A673 (cell line): ENCODE measurements around the gene CCDC183. TPM values are rescaled to one million over a fixed set of nuclear protein-coding genes. Genes with fewer than 3 reads are reported as not detected.
"Not testable (repeated sequence)": the region's sequence is repeated elsewhere in the genome, so short reads cannot be mapped to it uniquely, and the experiment has no call there.

Experiments used
- BruUV-seq: library from RNA; stranded (reverse); fragments of 400-500 nt; replicated peaks from 2 replicates; lab custom pipeline; 2021; lab: Mats Ljungman, UMichigan
- CTCF ChIA-PET: fragments of 300-600 bp; sonication (Branson Sonifier 250); formaldehyde crosslinking; loops from one replicate; lab custom pipeline; 2022; ENCODE audit warnings: antibody characterized with exemption; lab: Charles Lee
- POLR2A ChIA-PET: fragments of 300-600 bp; sonication (Branson Sonifier 250); formaldehyde crosslinking; loops from one replicate; lab custom pipeline; 2022; ENCODE audit warnings: antibody characterized with exemption; ENCODE audit not compliant: low non-redundant PET; lab: Charles Lee
- DNase-seq: peaks from one replicate; pipeline ENCODE4 v3.0.0-alpha.2; 2015; ENCODE audit warnings: low spot score
- H3K27ac ChIP-seq: fragments of 200-600 bp; sonication (generic); 2 replicates; pipeline ENCODE4 v1.5.1; 2016; ENCODE audit warnings: mixed run types, low read depth, mild to moderate bottlenecking, mixed read lengths, antibody characterized with exemption, low read length; ENCODE audit not compliant: poor library complexity, severe bottlenecking
- H3K27me3 ChIP-seq: fragments of 200-600 bp; sonication (generic); replicated peaks from 2 replicates; pipeline ENCODE4 v1.6.1; 2017; ENCODE audit warnings: mixed run types, low read depth, mild to moderate bottlenecking, mixed read lengths, antibody characterized with exemption, low read length; ENCODE audit not compliant: insufficient read depth, poor library complexity
- H3K36me3 ChIP-seq: fragments of 200-600 bp; sonication (generic); 2 replicates; pipeline ENCODE4 v1.6.1; 2016; ENCODE audit warnings: mixed run types, mild to moderate bottlenecking, mixed read lengths, antibody characterized with exemption, low read length; ENCODE audit not compliant: insufficient read depth, poor library complexity, severe bottlenecking
- H3K4me1 ChIP-seq: fragments of 200-600 bp; sonication (generic); 2 replicates; pipeline ENCODE4 v1.6.1; 2017; ENCODE audit warnings: mixed run types, mild to moderate bottlenecking, mixed read lengths, antibody characterized with exemption, low read length; ENCODE audit not compliant: insufficient read depth, poor library complexity, severe bottlenecking
- H3K4me3 ChIP-seq: fragments of 200-600 bp; sonication (generic); 2 replicates; pipeline ENCODE4 v1.5.1; 2016; ENCODE audit warnings: low read depth, mixed run types, mild to moderate bottlenecking, mixed read lengths, low read length; ENCODE audit not compliant: poor library complexity, severe bottlenecking
- H3K9me3 ChIP-seq: fragments of 200-600 bp; sonication (generic); 2 replicates; pipeline ENCODE4 v1.6.1; 2016; ENCODE audit warnings: mixed run types, low read depth, mild to moderate bottlenecking, mixed read lengths, antibody characterized with exemption, low read length; ENCODE audit not compliant: poor library complexity, severe bottlenecking
- EZH2 ChIP-seq: fragments of 200-600 bp; sonication (generic); IDR thresholded peaks from 2 replicates; pipeline ENCODE4 v1.6.1; 2017; ENCODE audit warnings: borderline replicate concordance, low read depth, mild to moderate bottlenecking, mixed read lengths, antibody characterized with exemption, low read length; ENCODE audit not compliant: poor library complexity, severe bottlenecking
- intact Hi-C: fragments of 100-400 bp; cut with micrococcal nuclease; formaldehyde crosslinking; loops from one replicate; pipeline ENCODE4 v1.10.0; 2022; ENCODE audit not compliant: unreplicated experiment
- total RNA-seq: library from RNA; stranded (reverse); gene quantifications from 2 replicates; pipeline ENCODE4 v1.2.3, GENCODE V29; 2021
- TF ChIP-seq, protein P1 (sequence below): fragments of 300-800, 200-600 bp; sonication (generic); conservative IDR thresholded peaks from 2 replicates; pipeline ENCODE4 v1.5.1; 2017; ENCODE audit warnings: low read depth, mild to moderate bottlenecking, antibody characterized with exemption, low read length, moderate library complexity, mixed read lengths

Gene CCDC183
- total RNA-seq, 1 experiment from 2014 or later, result not detected

DNA sequence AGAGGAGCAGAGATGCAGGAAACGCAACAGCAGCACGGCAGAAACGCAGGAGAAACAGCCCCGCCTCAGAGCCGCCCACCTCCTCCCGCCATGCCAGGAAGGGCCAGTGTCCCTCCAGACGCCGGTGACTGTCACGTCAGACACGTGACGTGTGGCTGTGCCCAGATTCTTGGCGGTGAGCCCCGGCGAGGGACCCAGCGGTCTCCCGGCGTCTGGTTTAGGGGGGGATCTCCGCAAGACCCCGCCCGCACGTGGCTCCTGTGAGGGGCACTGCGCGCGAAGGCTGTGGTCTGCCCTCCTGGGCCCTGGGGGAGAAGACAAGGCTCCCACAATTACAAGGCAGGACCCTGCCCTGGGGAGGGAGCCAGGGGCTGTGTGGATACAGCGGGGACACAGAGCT lies 35.7 kb upstream of the CCDC183 start:
- no peaks in the 10 kb centered on the region for H3K9me3 ChIP-seq
- intact Hi-C loops, result no loop called here
- H3K4me1 ChIP-seq, result peaks cover 5% of the 10 kb centered on the region
- H3K4me3 ChIP-seq, result no peak overlapping the region
- no peak overlapping the region for H3K27ac ChIP-seq
- DNase-seq, result no peak
- H3K36me3 ChIP-seq, result no peaks in the 10 kb centered on the region
- H3K27me3 ChIP-seq, result no peaks in the 10 kb centered on the region
- TF ChIP-seq, protein P1, sequence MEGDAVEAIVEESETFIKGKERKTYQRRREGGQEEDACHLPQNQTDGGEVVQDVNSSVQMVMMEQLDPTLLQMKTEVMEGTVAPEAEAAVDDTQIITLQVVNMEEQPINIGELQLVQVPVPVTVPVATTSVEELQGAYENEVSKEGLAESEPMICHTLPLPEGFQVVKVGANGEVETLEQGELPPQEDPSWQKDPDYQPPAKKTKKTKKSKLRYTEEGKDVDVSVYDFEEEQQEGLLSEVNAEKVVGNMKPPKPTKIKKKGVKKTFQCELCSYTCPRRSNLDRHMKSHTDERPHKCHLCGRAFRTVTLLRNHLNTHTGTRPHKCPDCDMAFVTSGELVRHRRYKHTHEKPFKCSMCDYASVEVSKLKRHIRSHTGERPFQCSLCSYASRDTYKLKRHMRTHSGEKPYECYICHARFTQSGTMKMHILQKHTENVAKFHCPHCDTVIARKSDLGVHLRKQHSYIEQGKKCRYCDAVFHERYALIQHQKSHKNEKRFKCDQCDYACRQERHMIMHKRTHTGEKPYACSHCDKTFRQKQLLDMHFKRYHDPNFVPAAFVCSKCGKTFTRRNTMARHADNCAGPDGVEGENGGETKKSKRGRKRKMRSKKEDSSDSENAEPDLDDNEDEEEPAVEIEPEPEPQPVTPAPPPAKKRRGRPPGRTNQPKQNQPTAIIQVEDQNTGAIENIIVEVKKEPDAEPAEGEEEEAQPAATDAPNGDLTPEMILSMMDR, result no peak
- TF ChIP-seq EZH2, result no peak
- ChIA-PET POLR2A (no interaction called here), CTCF (interaction anchor here (0.9 kb wide), 1 partner anchor 10 kb away, joined by 3 read pairs; no protein-coding TSS in a partner anchor)
- BruUV-seq, result no TSS peak

DNA sequence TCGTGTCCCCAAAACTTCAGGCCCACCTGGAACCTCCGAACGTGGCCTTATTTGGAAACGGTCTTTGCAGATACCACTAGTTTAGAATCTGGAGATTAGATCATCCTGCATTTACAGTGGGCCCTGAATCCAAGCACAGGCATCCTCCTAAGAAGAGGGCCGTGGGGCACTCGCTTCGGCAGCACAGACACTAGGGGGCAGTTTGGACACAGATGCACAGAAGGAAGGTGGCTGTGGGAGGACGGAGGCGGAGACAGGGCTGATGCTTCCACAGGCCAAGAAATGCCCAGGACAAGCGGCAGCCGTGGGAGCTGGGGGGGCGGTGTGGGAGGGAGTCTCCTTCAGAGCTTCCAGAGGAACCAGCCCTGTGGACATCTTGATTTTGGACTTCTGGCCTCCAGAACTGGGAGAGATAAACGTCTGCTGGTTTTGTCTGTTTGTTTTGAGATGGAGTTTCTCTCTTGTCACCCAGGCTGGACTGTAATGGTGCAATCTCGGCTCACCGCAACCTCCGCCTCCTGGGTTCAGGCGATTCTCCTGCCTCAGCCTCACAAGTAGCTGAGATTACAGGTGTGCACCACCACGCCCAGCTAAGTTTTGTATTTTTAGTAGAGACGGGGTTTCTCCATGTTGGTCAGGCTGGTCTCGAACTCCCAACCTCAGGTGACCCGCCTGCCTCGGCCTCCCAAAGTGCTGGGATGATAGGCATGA lies 35.1 kb upstream of the CCDC183 start:
- H3K4me1 ChIP-seq, H3K27me3 ChIP-seq, H3K4me3 ChIP-seq, H3K36me3 ChIP-seq, BruUV-seq, H3K27ac ChIP-seq, H3K9me3 ChIP-seq, POLR2A ChIA-PET, intact Hi-C loops: not testable (repeated sequence)
- TF ChIP-seq, protein P1, result peak; percentile 81
- CTCF ChIA-PET, result interaction anchor here (0.6 to 0.9 kb wide), 2 partner anchors 11 to 232 kb away, joined by 3 read pairs; no protein-coding TSS in a partner anchor
- DNase-seq, result peak; percentile 81

DNA sequence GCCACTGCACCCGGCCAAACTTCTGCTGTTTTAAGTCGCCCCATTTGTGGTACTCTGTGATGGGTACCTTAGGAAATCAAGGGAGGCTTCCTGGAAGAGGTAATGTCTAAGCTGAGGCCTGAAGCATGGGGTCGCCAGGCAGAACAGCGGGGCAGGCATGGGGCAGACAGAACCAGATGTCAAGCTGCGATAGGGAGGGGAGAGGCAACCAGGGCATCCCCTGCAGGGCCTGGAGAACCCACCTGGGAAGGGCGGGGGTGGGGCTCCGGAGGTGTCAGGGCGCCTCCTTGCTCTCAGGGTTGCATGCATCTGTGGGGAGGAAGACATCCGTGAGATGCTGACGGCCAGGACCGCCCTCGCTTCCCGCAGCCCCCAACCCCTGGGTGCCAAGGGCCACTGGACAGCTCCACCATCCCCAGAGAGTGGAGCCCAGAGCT lies 34.6 kb upstream of the CCDC183 start:
- no peak overlapping the region for H3K4me3 ChIP-seq
- CTCF ChIA-PET, result interaction anchor here (0.6 to 0.9 kb wide), 2 partner anchors 11 to 231 kb away, joined by 3 read pairs; no protein-coding TSS in a partner anchor
- no TSS peak for BruUV-seq
- POLR2A ChIA-PET, result no interaction called here
- no peak overlapping the region for H3K27ac ChIP-seq
- H3K9me3 ChIP-seq, result no peaks in the 10 kb centered on the region
- peaks cover 5% of the 10 kb centered on the region for H3K4me1 ChIP-seq
- no peaks in the 10 kb centered on the region for H3K36me3 ChIP-seq
- DNase-seq, result no peak
- no peaks in the 10 kb centered on the region for H3K27me3 ChIP-seq
- intact Hi-C loops, result no loop called here
- TF ChIP-seq EZH2, result no peak
- TF ChIP-seq, protein P1, result no peak
